HepG2 (cell line): ENCODE data around the gene BAZ1A. TPM values are rescaled to one million over a fixed set of nuclear protein-coding genes. Genes with fewer than 3 reads are reported as not detected.

Source experiments
- CBX1 ChIP-seq: IDR thresholded peaks from one replicate; pipeline ENCODE4 v1.6.1; 2016; ENCODE audit warnings: antibody characterized with exemption, low read depth
- CC2D1A ChIP-seq: sonication (generic); formaldehyde crosslinking; IDR thresholded peaks from 2 replicates; pipeline ENCODE4 v1.8.1; 2023; ENCODE audit warnings: mild to moderate bottlenecking, missing genetic modification reagents
- FIP1L1 ChIP-seq: fragments of 200-400 bp; formaldehyde crosslinking; IDR thresholded peaks from 2 replicates; pipeline ENCODE4 v1.6.1; 2018; ENCODE audit warnings: low read depth, mild to moderate bottlenecking, low read length, moderate library complexity, borderline replicate concordance; ENCODE audit not compliant: insufficient read depth
- FOXK1 ChIP-seq: sonication (generic); formaldehyde crosslinking; IDR thresholded peaks from 2 replicates; pipeline ENCODE4 v1.4.0; 2020; ENCODE audit warnings: low read depth, missing genetic modification reagents, borderline replicate concordance
- FOXP4 ChIP-seq: sonication (generic); formaldehyde crosslinking; IDR thresholded peaks from 2 replicates; pipeline ENCODE4 v1.4.0; 2020; ENCODE audit warnings: missing genetic modification reagents
- GPN1 ChIP-seq: sonication (generic); formaldehyde crosslinking; IDR thresholded peaks from 2 replicates; pipeline ENCODE4 v1.5.1; 2020; ENCODE audit warnings: missing genetic modification reagents, borderline replicate concordance
- HDAC1 ChIP-seq: sonication (generic); formaldehyde crosslinking; IDR thresholded peaks from 2 replicates; pipeline ENCODE4 v1.5.1; 2020; ENCODE audit warnings: mild to moderate bottlenecking, missing genetic modification reagents
- HNRNPLL ChIP-seq: fragments of 200-400 bp; formaldehyde crosslinking; IDR thresholded peaks from 2 replicates; pipeline ENCODE4 v1.6.1; 2017; ENCODE audit warnings: mild to moderate bottlenecking, low read depth, low read length; ENCODE audit not compliant: poor library complexity, severe bottlenecking
- HOXD1 ChIP-seq: sonication (generic); formaldehyde crosslinking; IDR thresholded peaks from 2 replicates; pipeline ENCODE4 v1.5.0; 2020; ENCODE audit warnings: missing genetic modification reagents
- MBNL3 ChIP-seq: fragments of 250-450 bp; sonication (Bioruptor Pico); conservative IDR thresholded peaks from 2 replicates; pipeline ENCODE4 v1.8.0; 2022; ENCODE audit warnings: mild to moderate bottlenecking, inconsistent platforms
- NFATC3 ChIP-seq: sonication (generic); formaldehyde crosslinking; IDR thresholded peaks from 2 replicates; pipeline ENCODE4 v1.5.1; 2020; ENCODE audit warnings: mild to moderate bottlenecking, missing genetic modification reagents
- NFE2L1 ChIP-seq: sonication (generic); formaldehyde crosslinking; IDR thresholded peaks from 2 replicates; pipeline ENCODE4 v1.4.0; 2020; ENCODE audit warnings: missing genetic modification reagents, mild to moderate bottlenecking, borderline replicate concordance
- RARG ChIP-seq: sonication (generic); formaldehyde crosslinking; IDR thresholded peaks from 2 replicates; pipeline ENCODE4 v1.4.0; 2020; ENCODE audit warnings: low read depth, mild to moderate bottlenecking, missing genetic modification reagents
- SMYD3 ChIP-seq: sonication (generic); formaldehyde crosslinking; IDR thresholded peaks from 2 replicates; pipeline ENCODE4 v1.8.1; 2023; ENCODE audit warnings: mild to moderate bottlenecking, missing genetic modification reagents
- TOPORS ChIP-seq: sonication (generic); formaldehyde crosslinking; IDR thresholded peaks from 2 replicates; pipeline ENCODE4 v1.8.0; 2023; ENCODE audit warnings: mild to moderate bottlenecking, missing genetic modification reagents
- U2AF1 ChIP-seq: fragments of 200-400 bp; formaldehyde crosslinking; optimal IDR thresholded peaks from 2 replicates; pipeline ENCODE3; 2017; ENCODE audit warnings: mild to moderate bottlenecking, low read depth, low read length
- YEATS2 ChIP-seq: sonication (generic); formaldehyde crosslinking; IDR thresholded peaks from 2 replicates; pipeline ENCODE4 v1.4.0; 2020; ENCODE audit warnings: missing genetic modification reagents, borderline replicate concordance
- ZMYM4 ChIP-seq: sonication (generic); formaldehyde crosslinking; IDR thresholded peaks from 2 replicates; pipeline ENCODE4 v1.8.1; 2023; ENCODE audit warnings: mild to moderate bottlenecking, missing genetic modification reagents
- ZNF160 ChIP-seq: sonication (generic); formaldehyde crosslinking; IDR thresholded peaks from 2 replicates; pipeline ENCODE4 v1.8.0; 2022; ENCODE audit warnings: mild to moderate bottlenecking, inconsistent platforms, missing genetic modification reagents
- ZNF263 ChIP-seq: sonication (generic); formaldehyde crosslinking; IDR thresholded peaks from 2 replicates; pipeline ENCODE4 v1.4.0; 2020; ENCODE audit warnings: missing genetic modification reagents
- ZNF282 ChIP-seq: fragments of 450-650 bp; IDR thresholded peaks from 2 replicates; pipeline ENCODE4 v1.6.1; 2018; ENCODE audit not compliant: partially characterized antibody
- ZNF292 ChIP-seq: sonication (generic); formaldehyde crosslinking; IDR thresholded peaks from 2 replicates; pipeline ENCODE4 v1.8.1; 2022; ENCODE audit warnings: mild to moderate bottlenecking, low read depth, missing genetic modification reagents, borderline replicate concordance
- ZNF331 ChIP-seq: sonication (generic); formaldehyde crosslinking; IDR thresholded peaks from 2 replicates; pipeline ENCODE4 v1.4.0; 2020; ENCODE audit warnings: missing genetic modification reagents
- ZNF441 ChIP-seq: sonication (generic); formaldehyde crosslinking; IDR thresholded peaks from 2 replicates; pipeline ENCODE4 v1.7.0; 2021; ENCODE audit warnings: missing genetic modification reagents, borderline replicate concordance
- ZNF724P ChIP-seq: sonication (generic); formaldehyde crosslinking; IDR thresholded peaks from 2 replicates; pipeline ENCODE4 v1.8.0; 2022; ENCODE audit warnings: missing genetic modification reagents, borderline replicate concordance
- polyA plus RNA-seq, 8 experiments: library from polyadenylated mRNA; depleted of rRNA in 3 of 8; stranded (reverse) in 7 of 8; unstranded in 1 of 8; fragments of >200 nt; fragmentation: Illumina TruSeq in 4 of 8; extraction: Trizol in 4 of 8; gene quantifications; 2 replicates each; pipeline versions ENCODE4 v1.2.1 to v1.2.3, GENCODE V29; 2011 to 2016; ENCODE audit warnings: low read depth in 4 of 8, missing spikeins in 1 of 8, mixed read lengths in 1 of 8; ENCODE audit not compliant: insufficient read depth in 1 of 8
- total RNA-seq, 5 experiments: library from RNA; depleted of rRNA; stranded (reverse); fragments of >200 nt; fragmentation: Illumina TruSeq; extraction: Trizol; gene quantifications; 2 replicates each; pipeline ENCODE4 v1.2.3, GENCODE V29; 2016; ENCODE audit warnings: low read depth in 1 of 5
- TF ChIP-seq, protein P1 (sequence below): sonication (generic); formaldehyde crosslinking; IDR thresholded peaks from 2 replicates; pipeline ENCODE4 v1.4.0; 2020; ENCODE audit warnings: missing genetic modification reagents, mild to moderate bottlenecking, borderline replicate concordance

BAZ1A gene
- total and polyA plus RNA-seq, 2 of the 13 experiments (the other 11 are each of a cell fraction or from before 2014, with no cell fraction given): 20.9 to 56.8 TPM

DNA sequence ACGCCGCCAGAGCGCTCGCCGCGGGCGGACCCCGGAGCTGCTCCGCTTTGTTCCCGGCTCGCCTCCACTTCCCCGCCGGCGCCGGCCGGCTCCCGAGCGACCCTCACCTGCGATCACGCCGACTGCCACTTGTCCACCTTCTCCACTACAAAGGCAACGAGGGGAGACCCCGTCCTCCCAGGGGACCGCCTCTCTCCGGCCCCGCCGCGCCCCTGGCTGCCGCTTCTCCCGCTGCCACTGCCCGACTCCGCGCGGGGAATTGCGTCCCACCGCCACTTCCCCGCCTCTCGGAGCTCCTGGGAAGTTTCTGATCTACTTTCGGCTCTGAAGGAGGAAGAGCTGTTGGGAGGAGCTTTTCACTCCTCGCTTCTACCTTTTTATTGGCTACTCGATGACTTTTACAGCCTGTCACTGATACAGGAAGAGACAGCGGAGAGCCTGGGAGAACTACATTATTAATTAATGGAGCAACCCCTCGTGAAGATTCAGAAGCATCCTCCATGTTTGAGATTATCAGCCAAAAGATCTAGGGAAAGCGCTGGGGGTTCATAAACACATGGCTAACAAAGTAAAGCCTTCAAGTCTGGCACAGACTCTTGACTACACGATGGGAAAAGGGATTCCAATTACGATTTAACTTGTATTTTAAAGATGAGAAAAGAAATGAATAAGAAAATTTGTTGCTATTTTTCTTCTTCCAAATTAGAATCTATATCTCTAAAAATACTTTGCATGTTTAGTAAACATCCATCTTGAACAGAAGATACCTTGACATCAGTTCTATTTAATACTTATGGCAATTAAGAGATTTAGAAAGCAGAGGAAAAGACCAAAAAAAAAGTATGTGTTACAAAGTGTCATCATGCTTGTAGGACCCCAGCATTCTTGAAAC is at the start of gene BAZ1A (continued):
- TF ChIP-seq MBNL3 (CRISPR knock-in tag): no peak
- TF ChIP-seq HOXD1 (CRISPR knock-in tag): no peak
- TF ChIP-seq CC2D1A (CRISPR knock-in tag): 0 out of 2 replicates have a peak, but pooled peaks have one; percentile 89
- TF ChIP-seq FIP1L1: 0 out of 2 replicates have a peak, but pooled peaks have one; percentile 90
- TF ChIP-seq ZNF263 (CRISPR knock-in tag): peak; percentile 73; the same call in 1 of the 2 replicates
- TF ChIP-seq TOPORS (CRISPR knock-in tag): no peak
- TF ChIP-seq FOXK1 (CRISPR knock-in tag): peak; percentile 79; the same call in 1 of the 2 replicates
- TF ChIP-seq HDAC1 (CRISPR knock-in tag): peak; percentile 47; the same call in 1 of the 2 replicates
- TF ChIP-seq ZNF724P (CRISPR knock-in tag): peak; percentile 58; the same call in 1 of the 2 replicates
- TF ChIP-seq ZNF160 (CRISPR knock-in tag): no peak
- no peak for TF ChIP-seq ZNF282
- TF ChIP-seq NFATC3 (CRISPR knock-in tag): peak; percentile 95
- TF ChIP-seq YEATS2 (CRISPR knock-in tag): peak; percentile 82
- 0 out of 2 replicates have a peak, but pooled peaks have one; percentile 49 for TF ChIP-seq ZNF441 (CRISPR knock-in tag)
- TF ChIP-seq CBX1: peak; percentile 92
- peak; percentile 82 for TF ChIP-seq ZNF331 (CRISPR knock-in tag)
- TF ChIP-seq GPN1 (CRISPR knock-in tag): peak; percentile 96
- TF ChIP-seq ZMYM4 (CRISPR knock-in tag): 0 out of 2 replicates have a peak, but pooled peaks have one; percentile 24
- TF ChIP-seq FOXP4 (CRISPR knock-in tag): peak; percentile 66; the same call in 1 of the 2 replicates
- TF ChIP-seq ZNF292 (CRISPR knock-in tag): peak; percentile 91
- no peak for TF ChIP-seq NFE2L1
- TF ChIP-seq HNRNPLL: peak; percentile 94
- TF ChIP-seq, protein P1, sequence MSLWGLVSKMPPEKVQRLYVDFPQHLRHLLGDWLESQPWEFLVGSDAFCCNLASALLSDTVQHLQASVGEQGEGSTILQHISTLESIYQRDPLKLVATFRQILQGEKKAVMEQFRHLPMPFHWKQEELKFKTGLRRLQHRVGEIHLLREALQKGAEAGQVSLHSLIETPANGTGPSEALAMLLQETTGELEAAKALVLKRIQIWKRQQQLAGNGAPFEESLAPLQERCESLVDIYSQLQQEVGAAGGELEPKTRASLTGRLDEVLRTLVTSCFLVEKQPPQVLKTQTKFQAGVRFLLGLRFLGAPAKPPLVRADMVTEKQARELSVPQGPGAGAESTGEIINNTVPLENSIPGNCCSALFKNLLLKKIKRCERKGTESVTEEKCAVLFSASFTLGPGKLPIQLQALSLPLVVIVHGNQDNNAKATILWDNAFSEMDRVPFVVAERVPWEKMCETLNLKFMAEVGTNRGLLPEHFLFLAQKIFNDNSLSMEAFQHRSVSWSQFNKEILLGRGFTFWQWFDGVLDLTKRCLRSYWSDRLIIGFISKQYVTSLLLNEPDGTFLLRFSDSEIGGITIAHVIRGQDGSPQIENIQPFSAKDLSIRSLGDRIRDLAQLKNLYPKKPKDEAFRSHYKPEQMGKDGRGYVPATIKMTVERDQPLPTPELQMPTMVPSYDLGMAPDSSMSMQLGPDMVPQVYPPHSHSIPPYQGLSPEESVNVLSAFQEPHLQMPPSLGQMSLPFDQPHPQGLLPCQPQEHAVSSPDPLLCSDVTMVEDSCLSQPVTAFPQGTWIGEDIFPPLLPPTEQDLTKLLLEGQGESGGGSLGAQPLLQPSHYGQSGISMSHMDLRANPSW: no peak
- peak; percentile 18 for TF ChIP-seq U2AF1
- no peak for TF ChIP-seq RARG
- 0 out of 2 replicates have a peak, but pooled peaks have one; percentile 67 for TF ChIP-seq SMYD3 (CRISPR knock-in tag)
